Right atrium auricular region (tissue), 2 donors: ENCODE data around the gene NEMP2. TPM values are rescaled to one million over a fixed set of nuclear protein-coding genes. Genes with fewer than 3 reads are reported as not detected.

Experiments
- DNase-seq: peaks from one replicate; pipeline ENCODE4 v3.0.0-alpha.2; 2019; ENCODE audit warnings: low spot score
- H3K27ac ChIP-seq, 2 donors: fragments of 200-600 bp; sonication (generic); 1 replicate in 1 of 2; 2 replicates in 1 of 2; pipeline ENCODE4 v1.5.1; 2016 to 2019
- H3K27me3 ChIP-seq, 2 donors: fragments of 200-600 bp; sonication (generic); one replicate each; pipeline versions ENCODE4 v1.5.1 to v1.6.0; 2017 to 2019
- H3K36me3 ChIP-seq: fragments of 200-600 bp; sonication (generic); one replicate; pipeline ENCODE4 v1.5.1; 2016
- H3K4me1 ChIP-seq, 2 donors: fragments of 200-600 bp; sonication (generic); one replicate each; pipeline versions ENCODE4 v1.5.1 to v1.6.0; 2017 to 2019
- H3K4me3 ChIP-seq, 2 donors: fragments of 200-600 bp; sonication (generic); 1 replicate in 1 of 2; 2 replicates in 1 of 2; pipeline ENCODE4 v1.5.1; 2017 to 2019; ENCODE audit warnings: mild to moderate bottlenecking in 1 of 2, moderate library complexity in 1 of 2
- H3K9me3 ChIP-seq, 2 donors: fragments of 200-600 bp; sonication (generic); one replicate each; pipeline ENCODE4 v1.5.1; 2019
- CTCF ChIP-seq, 2 donors: fragments of 200-600 bp; sonication (generic); IDR thresholded peaks; one replicate each; pipeline ENCODE4 v1.5.1; 2019; ENCODE audit warnings: antibody characterized with exemption in 2 of 2
- total RNA-seq, 2 donors: library from RNA; depleted of rRNA; stranded (reverse); fragments of >200 nt; gene quantifications; one replicate each; pipeline ENCODE4 v1.1.0, GENCODE V29; 2016

Gene NEMP2
- total RNA-seq, 2 donors from 2014 or later = 2.7 to 3.3 TPM

GRCh38 chr2:190528521-190529001, 6.0 kb downstream of the NEMP2 start:
- Histone ChIP-seq H3K9me3 (no peaks in the 10 kb centered on the region), H3K27ac (no peak overlapping the region), H3K4me3 (no peak overlapping the region), H3K4me1 (peaks cover 0 to 36% of the 10 kb centered on the region in 2 donors), H3K27me3 (no peaks in the 10 kb centered on the region), H3K36me3 (no peaks in the 10 kb centered on the region)
- no peak for TF ChIP-seq CTCF (IDR thresholded peaks at IDR 0.05)
- DNase-seq = no peak

GRCh38 chr2:190527918-190528317, 6.6 kb downstream of the NEMP2 start:
- no peak for TF ChIP-seq CTCF (IDR thresholded peaks at IDR 0.05)

GRCh38 chr2:190527214-190527613, 7.3 kb downstream of the NEMP2 start:
- no peak for DNase-seq
- no peak for TF ChIP-seq CTCF (IDR thresholded peaks at IDR 0.05)
- no peaks in the 10 kb centered on the region for H3K27me3 ChIP-seq
- H3K4me3 ChIP-seq = no peak overlapping the region
- H3K27ac ChIP-seq = no peak overlapping the region
- H3K36me3 ChIP-seq = no peaks in the 10 kb centered on the region
- peaks cover 0 to 23% of the 10 kb centered on the region in 2 donors for H3K4me1 ChIP-seq
- H3K9me3 ChIP-seq = no peaks in the 10 kb centered on the region

More at GRCh38 chr2:190527918-190528317, 6.6 kb downstream of the NEMP2 start:
- DNase-seq = no peak
- Histone ChIP-seq H3K4me3 (no peak overlapping the region), H3K9me3 (no peaks in the 10 kb centered on the region), H3K4me1 (peaks cover 0 to 30% of the 10 kb centered on the region in 2 donors), H3K36me3 (no peaks in the 10 kb centered on the region), H3K27me3 (no peaks in the 10 kb centered on the region), H3K27ac (no peak overlapping the region)

GRCh38 chr2:190526105-190526750, 8.3 kb downstream of the NEMP2 start:
- no peak for DNase-seq
- peaks cover 0 to 15% of the 10 kb centered on the region in 2 donors for H3K4me1 ChIP-seq
- no peaks in the 10 kb centered on the region for H3K36me3 ChIP-seq
- no peak overlapping the region for H3K27ac ChIP-seq
- H3K9me3 ChIP-seq = no peaks in the 10 kb centered on the region
- no peak overlapping the region for H3K4me3 ChIP-seq
- TF ChIP-seq CTCF (IDR thresholded peaks at IDR 0.05) = no peak
- no peaks in the 10 kb centered on the region for H3K27me3 ChIP-seq

- Histone ChIP-seq H3K27ac (no peak overlapping the region), H3K9me3 (no peaks in the 10 kb centered on the region), H3K27me3 (no peaks in the 10 kb centered on the region), H3K36me3 (no peaks in the 10 kb centered on the region), H3K4me3 (no peak overlapping the region), H3K4me1 (peaks cover 0 to 5% of the 10 kb centered on the region in 2 donors)
- DNase-seq = no peak
- TF ChIP-seq CTCF (IDR thresholded peaks at IDR 0.05) = no peak
Observed at GRCh38 chr2:190524928-190525327, 9.6 kb downstream of the NEMP2 start.
